Measurements from ENCODE around the gene ALK. TPM values are rescaled to one million over a fixed set of nuclear protein-coding genes. Genes with fewer than 3 reads are reported as not detected.

Gene ALK
- total RNA-seq, 2 experiments from 2014 or later, result not detected

DNA sequence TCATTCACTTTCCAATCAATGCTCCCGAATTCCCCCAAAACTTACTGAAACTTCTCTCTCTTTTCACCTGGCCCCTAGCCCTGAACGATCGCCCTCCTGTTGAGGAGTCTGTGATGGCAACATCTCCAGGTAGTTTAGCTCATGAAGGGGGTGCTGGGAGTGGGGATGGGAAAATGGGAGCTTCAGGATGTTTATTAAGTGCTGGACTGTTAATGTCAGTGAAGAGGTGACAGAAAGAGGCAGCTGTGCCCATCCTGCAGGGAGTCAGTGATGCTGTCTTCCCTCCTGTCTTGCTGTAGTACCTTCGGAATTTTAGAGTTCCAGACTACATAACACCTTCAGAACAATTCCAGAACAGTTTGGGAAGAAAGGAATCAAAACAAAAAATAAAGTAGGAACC lies 308.8 kb downstream of the ALK start:
- ATAC-seq (no peak), DNase-seq (no peak)
- ChIA-PET POLR2A (no interaction called here), CTCF (no interaction called here)
- Mint-ChIP-seq H3K27me3 (peaks cover 15% of the 10 kb centered on the region), H3K4me3 (no peak overlapping the region), H3K9me3 (no peaks in the 10 kb centered on the region), H3K36me3 (ENCODE audit: low read depth) (no peaks in the 10 kb centered on the region), H3K4me1 (ENCODE audit: low read depth) (no peaks in the 10 kb centered on the region), H3K27ac (no peak overlapping the region)
- TF ChIP-seq, protein P1, sequence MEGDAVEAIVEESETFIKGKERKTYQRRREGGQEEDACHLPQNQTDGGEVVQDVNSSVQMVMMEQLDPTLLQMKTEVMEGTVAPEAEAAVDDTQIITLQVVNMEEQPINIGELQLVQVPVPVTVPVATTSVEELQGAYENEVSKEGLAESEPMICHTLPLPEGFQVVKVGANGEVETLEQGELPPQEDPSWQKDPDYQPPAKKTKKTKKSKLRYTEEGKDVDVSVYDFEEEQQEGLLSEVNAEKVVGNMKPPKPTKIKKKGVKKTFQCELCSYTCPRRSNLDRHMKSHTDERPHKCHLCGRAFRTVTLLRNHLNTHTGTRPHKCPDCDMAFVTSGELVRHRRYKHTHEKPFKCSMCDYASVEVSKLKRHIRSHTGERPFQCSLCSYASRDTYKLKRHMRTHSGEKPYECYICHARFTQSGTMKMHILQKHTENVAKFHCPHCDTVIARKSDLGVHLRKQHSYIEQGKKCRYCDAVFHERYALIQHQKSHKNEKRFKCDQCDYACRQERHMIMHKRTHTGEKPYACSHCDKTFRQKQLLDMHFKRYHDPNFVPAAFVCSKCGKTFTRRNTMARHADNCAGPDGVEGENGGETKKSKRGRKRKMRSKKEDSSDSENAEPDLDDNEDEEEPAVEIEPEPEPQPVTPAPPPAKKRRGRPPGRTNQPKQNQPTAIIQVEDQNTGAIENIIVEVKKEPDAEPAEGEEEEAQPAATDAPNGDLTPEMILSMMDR (IDR thresholded peaks at IDR 0.05), result no peak
- intact Hi-C loops (cut with micrococcal nuclease), result no loop called here

DNA sequence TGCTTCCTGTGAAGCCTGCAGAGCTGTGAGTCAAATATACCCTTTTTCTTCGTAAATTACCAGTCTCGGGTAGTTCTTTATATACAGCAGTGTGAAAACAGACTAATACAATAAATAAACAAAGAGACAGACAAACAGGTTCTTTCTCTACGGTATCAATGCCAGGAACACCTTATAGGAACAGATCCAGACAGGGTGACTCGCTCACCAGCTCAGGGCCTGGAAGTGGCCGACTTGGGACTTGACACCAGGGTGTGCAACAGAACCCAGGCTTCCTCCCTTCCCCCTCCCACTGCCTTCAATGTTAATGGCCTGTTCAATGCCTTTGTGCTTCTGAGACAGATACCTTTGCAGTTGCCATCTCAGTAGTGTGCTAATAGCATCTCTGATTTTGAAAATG lies 309.5 kb downstream of the ALK start:
- ATAC-seq, result no peak
- no peaks in the 10 kb centered on the region for H3K4me1 Mint-ChIP-seq (ENCODE audit: low read depth)
- peaks cover 12% of the 10 kb centered on the region for H3K27me3 Mint-ChIP-seq
- POLR2A ChIA-PET, result no interaction called here
- TF ChIP-seq, protein P1 (IDR thresholded peaks at IDR 0.05), result no peak
- H3K36me3 Mint-ChIP-seq (ENCODE audit: low read depth), result no peaks in the 10 kb centered on the region
- no peak for DNase-seq
- no peak overlapping the region for H3K4me3 Mint-ChIP-seq
- CTCF ChIA-PET, result no interaction called here
- intact Hi-C loops (cut with micrococcal nuclease), result no loop called here
- H3K9me3 Mint-ChIP-seq, result no peaks in the 10 kb centered on the region
- no peak overlapping the region for H3K27ac Mint-ChIP-seq

DNA sequence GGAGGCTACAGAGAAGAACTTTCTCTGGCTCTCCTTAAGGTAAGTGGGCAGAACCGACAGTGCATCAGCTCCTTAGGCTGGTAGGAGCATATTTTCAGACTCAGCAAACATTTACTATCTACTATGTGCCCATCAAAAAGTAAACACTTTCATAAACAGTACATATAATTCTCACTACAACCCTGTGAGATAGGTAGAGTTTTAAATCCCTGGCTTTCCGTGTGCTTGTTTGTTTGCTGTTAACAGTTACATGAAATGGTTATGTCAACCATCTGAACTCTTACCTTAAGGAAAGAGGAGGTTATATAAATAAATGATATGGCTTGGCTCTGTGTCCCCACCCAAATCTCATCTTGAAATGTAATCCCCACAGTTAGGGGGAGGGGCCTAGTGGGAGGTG lies 310.1 kb downstream of the ALK start:
- TF ChIP-seq, protein P1 (IDR thresholded peaks at IDR 0.05), result no peak
- no peaks in the 10 kb centered on the region for H3K36me3 Mint-ChIP-seq (ENCODE audit: low read depth)
- intact Hi-C loops (cut with micrococcal nuclease), result no loop called here
- no peak for DNase-seq
- H3K4me1 Mint-ChIP-seq (ENCODE audit: low read depth), result no peaks in the 10 kb centered on the region
- no peak for ATAC-seq
- CTCF ChIA-PET, result no interaction called here
- no peak overlapping the region for H3K27ac Mint-ChIP-seq
- POLR2A ChIA-PET, result no interaction called here
- no peak overlapping the region for H3K4me3 Mint-ChIP-seq
- H3K9me3 Mint-ChIP-seq, result no peaks in the 10 kb centered on the region
- peaks cover 11% of the 10 kb centered on the region for H3K27me3 Mint-ChIP-seq

DNA sequence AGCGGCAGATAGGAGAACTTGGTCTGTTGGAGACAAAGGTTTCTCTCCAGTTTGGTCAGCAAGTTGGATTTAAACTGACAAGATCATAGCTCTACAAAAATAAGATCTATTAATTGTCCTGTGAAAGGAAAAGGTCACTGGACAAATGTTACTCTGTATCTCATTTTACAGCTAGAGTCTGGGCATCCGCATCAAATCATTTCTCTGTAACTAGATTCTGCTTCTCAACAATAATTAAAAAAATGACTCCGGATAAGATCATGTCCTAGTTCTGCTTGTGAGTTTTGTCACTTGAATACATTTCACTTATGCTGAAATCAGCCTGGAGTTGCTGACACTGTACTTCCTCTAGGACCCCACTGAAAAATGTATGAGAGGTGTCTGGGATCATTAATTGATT lies 310.8 kb downstream of the ALK start:
- TF ChIP-seq, protein P1 (IDR thresholded peaks at IDR 0.05), result no peak
- DNase-seq (no peak), ATAC-seq (no peak)
- Mint-ChIP-seq H3K27me3 (peaks cover 11% of the 10 kb centered on the region), H3K9me3 (no peaks in the 10 kb centered on the region), H3K4me3 (no peak overlapping the region), H3K4me1 (ENCODE audit: low read depth) (no peaks in the 10 kb centered on the region), H3K36me3 (ENCODE audit: low read depth) (no peaks in the 10 kb centered on the region), H3K27ac (no peak overlapping the region)
- intact Hi-C loops (cut with micrococcal nuclease), result no loop called here
- ChIA-PET POLR2A (no interaction called here), CTCF (no interaction called here)

DNA sequence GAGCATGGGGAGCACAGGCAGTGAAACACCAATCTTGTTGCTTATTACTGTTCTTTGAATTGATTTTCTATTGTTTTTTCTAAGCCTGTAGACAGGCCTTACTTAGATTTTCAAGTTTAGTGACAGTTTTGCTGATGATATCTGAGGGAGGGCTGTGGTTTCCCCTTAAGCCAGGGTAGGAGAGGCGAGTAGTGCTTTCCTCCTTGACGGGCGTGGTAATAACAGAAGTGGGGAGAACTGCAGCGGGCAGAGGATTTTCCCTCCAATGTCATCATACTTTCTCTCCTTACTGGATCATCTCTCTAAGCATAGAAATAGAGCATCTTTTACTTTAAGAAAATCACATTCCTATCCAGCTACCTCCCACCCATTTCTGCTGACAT lies 314.4 kb downstream of the ALK start:
- DNase-seq (no peak), ATAC-seq (no peak)
- TF ChIP-seq, protein P1 (IDR thresholded peaks at IDR 0.05), result no peak
- Mint-ChIP-seq H3K36me3 (ENCODE audit: low read depth) (no peaks in the 10 kb centered on the region), H3K4me3 (no peak overlapping the region), H3K9me3 (no peaks in the 10 kb centered on the region), H3K4me1 (ENCODE audit: low read depth) (no peaks in the 10 kb centered on the region), H3K27ac (no peak overlapping the region), H3K27me3 (peaks cover 1% of the 10 kb centered on the region)
- intact Hi-C loops (cut with micrococcal nuclease), result no loop called here
- CTCF ChIA-PET, result no interaction called here
- POLR2A ChIA-PET, result interaction anchor here (0.8 kb wide), 1 partner anchor 9 kb away, joined by 3 read pairs; no protein-coding TSS in a partner anchor
